22Rv1 (cell line): ENCODE data around the gene SDF2L1.
"Not testable (repeated sequence)": the region's sequence is repeated elsewhere in the genome, so short reads cannot be mapped to it uniquely, and the experiment has no call there.

Source experiments
- H3K27ac ChIP-seq: fragments of 450-650 bp; 2 replicates; pipeline ENCODE4 v1.5.1; 2017
- ZFX ChIP-seq: fragments of 450-650 bp; IDR thresholded peaks from 2 replicates; pipeline ENCODE4 v1.6.1; 2017; ENCODE audit warnings: antibody characterized with exemption, borderline replicate concordance
- TF ChIP-seq, protein P1 (sequence below): fragments of 450-650 bp; IDR thresholded peaks from 2 replicates; pipeline ENCODE4 v1.5.1; 2017; ENCODE audit warnings: mild to moderate bottlenecking

Gene SDF2L1

DNA sequence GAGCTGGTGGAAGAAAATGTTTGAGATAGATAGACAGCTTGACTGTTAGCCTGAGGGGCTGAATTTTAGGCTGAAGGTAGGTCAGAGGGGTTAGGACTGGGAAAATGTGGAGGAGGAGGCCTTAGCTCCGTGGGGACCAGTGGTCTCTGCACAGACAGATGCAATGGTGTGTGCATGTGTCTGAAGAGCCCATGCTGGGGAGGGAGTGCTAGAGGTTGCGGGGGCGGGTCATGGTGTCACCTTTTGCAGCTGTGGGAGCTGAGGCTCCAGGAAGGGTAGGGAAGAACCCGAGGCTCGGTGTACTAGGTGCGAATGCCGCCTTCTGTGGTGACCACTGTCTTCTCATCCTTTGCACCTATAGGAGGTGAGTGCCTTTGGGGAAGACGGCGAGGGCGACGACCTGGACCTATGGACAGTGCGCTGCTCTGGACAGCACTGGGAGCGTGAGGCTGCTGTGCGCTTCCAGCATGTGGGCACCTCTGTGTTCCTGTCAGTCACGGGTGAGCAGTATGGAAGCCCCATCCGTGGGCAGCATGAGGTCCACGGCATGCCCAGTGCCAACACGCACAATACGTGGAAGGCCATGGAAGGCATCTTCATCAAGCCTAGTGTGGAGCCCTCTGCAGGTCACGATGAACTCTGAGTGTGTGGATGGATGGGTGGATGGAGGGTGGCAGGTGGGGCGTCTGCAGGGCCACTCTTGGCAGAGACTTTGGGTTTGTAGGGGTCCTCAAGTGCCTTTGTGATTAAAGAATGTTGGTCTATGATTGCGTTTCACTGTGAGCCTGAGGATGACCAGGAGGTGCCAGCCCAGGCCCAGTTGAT lies 1.6 kb downstream of the SDF2L1 start:
- TF ChIP-seq, protein P1, sequence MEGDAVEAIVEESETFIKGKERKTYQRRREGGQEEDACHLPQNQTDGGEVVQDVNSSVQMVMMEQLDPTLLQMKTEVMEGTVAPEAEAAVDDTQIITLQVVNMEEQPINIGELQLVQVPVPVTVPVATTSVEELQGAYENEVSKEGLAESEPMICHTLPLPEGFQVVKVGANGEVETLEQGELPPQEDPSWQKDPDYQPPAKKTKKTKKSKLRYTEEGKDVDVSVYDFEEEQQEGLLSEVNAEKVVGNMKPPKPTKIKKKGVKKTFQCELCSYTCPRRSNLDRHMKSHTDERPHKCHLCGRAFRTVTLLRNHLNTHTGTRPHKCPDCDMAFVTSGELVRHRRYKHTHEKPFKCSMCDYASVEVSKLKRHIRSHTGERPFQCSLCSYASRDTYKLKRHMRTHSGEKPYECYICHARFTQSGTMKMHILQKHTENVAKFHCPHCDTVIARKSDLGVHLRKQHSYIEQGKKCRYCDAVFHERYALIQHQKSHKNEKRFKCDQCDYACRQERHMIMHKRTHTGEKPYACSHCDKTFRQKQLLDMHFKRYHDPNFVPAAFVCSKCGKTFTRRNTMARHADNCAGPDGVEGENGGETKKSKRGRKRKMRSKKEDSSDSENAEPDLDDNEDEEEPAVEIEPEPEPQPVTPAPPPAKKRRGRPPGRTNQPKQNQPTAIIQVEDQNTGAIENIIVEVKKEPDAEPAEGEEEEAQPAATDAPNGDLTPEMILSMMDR, result peak; percentile 20
- TF ChIP-seq ZFX, result no peak
- H3K27ac ChIP-seq, result peak overlapping the region; percentile 81

- not testable (repeated sequence) for H3K27ac ChIP-seq
These were observed 3.4 kb downstream of the SDF2L1 start for GRCh38 chr22:21645513-21645912.

DNA sequence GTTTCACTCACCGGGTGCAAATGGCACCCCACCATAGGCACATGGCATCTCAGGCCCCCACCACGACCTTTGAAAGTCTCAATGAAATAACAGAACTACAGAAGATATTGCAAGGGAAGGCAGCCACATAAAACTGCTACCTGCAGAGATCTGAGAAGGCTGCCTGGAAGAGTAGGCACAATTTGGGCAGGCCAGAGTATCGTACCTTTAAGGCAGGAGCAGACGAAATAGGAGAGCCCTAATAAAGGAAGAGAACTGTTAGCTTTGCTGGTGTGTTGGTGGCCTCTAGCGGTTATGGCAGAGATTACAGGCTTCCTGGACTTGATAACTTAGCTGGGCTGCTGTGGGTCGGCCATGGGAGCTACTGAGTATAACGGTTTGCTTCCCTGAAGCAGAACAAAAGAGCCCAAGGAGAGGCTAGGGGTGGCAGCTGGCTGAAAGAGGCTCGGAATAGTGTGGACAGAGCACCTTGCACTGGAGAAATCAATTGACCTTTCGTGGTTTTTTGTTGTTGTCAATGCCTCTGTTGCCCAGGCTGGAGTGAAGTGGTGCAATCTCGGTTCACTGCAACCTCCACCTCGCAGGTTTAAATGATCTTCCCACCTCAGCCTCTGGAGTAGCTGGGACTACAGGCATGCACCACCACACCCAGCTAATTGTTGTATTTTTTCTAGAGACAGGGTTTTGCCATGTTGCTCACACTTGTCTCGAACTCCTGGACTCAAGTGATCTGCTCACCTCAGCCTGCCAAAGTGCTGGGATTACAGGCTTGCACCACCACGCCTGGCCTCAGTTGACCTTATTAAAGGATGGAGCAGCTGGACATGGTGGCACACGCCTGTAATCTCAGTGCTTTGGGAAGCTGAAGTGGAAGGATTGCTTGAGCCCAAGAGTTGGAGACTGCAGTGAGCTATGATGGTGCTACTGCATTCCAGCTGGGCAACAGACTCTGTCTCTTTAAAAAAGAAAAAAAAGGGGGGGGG lies 4.8 kb downstream of the SDF2L1 start:
- TF ChIP-seq, protein P1, result peak; percentile 86
- no peak for TF ChIP-seq ZFX
- 0 out of 2 replicates have a peak overlapping the region, but pooled peaks have one; percentile 18 for H3K27ac ChIP-seq

- no peak for TF ChIP-seq ZFX
- TF ChIP-seq, protein P1, result no peak
- peak overlapping the region; percentile 79; the same call in 1 of the 2 replicates for H3K27ac ChIP-seq
These were observed 8.2 kb downstream of the SDF2L1 start for GRCh38 chr22:21650280-21650679.

DNA sequence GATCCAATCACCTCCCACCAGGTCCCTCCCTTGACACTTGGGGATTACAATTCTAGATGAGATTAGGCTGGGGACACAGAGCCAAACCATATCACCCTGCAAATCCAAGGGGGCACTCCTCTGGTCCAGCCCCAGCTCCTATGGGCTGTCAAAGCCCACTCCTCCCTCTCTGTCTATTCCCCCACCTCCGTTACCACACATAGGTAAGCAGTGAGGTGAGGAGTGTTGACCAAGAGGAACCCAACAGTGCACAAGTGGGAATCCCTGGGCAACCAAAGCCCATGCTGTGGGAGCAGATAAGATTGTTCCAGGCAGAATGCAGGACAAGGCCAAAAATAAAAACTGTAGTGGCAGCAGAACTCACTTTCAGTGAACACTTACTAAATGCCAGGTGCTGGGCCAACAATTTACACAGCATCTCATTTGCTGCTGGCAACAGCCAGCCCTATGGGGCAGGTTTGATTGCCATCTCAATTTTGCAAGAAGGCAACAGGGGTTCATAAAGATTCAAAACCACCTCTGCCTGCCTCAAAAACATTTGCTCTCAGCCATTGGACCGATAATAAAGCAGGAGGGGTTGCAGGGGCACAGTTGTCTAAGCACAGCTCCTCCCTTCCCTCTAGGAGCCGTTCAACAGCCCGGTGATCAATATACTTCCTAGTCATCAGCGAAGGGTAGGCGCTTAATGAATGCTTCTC lies 8.9 kb downstream of the SDF2L1 start:
- H3K27ac ChIP-seq, result peak overlapping the region; percentile 79
- TF ChIP-seq, protein P1, result no peak
- no peak for TF ChIP-seq ZFX

DNA sequence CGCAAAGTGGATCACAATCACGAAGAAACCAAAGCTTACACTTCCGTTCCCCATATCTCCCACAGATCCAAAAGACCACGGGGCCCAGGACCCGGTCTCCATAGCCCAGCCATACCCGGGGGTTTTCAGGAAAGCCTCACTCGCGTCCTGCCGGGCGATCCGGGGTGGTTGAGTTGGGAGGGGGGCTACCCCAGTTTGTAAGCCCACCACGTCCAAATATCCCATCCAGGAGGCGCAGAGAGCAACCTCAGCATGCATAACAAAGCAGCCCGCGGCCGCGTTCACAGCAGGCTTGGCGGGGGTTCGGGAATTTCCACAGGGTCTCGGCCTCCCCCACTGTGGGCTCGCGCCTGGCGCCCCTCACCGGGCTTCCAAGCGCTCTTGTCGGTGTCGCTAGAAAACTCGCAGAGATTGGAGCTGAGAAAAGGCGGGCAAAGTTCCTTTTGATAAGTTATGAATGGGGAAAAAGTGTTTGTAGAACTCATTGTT lies 9.5 kb downstream of the SDF2L1 start:
- peak overlapping the region; percentile 79 for H3K27ac ChIP-seq
- TF ChIP-seq, protein P1, result no peak
- no peak for TF ChIP-seq ZFX

- TF ChIP-seq ZFX, result no peak
- TF ChIP-seq, protein P1, result no peak
- peak overlapping the region; percentile 79 for H3K27ac ChIP-seq
These were observed 10.0 kb downstream of the SDF2L1 start for GRCh38 chr22:21652010-21652546.
